HepG2 (cell line): ENCODE results near the gene FZD8. TPM values are rescaled to one million over a fixed set of nuclear protein-coding genes. Genes with fewer than 3 reads are reported as not detected.

Source experiments
- ATAC-seq: fragments of 200-7000 bp; cut with Tn5 transposase; 3 replicates; pipeline ENCODE4 v1.9.1; 2020; ENCODE audit warnings: mild to moderate bottlenecking, moderate library complexity
- BruUV-seq: library from RNA; stranded (reverse); fragments of 400-500 nt; replicated peaks from 2 replicates; lab custom pipeline; 2021; lab: Mats Ljungman, UMichigan
- CTCF ChIA-PET: fragments of 300-600 bp; formaldehyde crosslinking; extraction: SDS; loops from one replicate; lab custom pipeline; 2021; ENCODE audit warnings: low total read pairs, inconsistent platforms, low intra/inter-chr PET ratio; lab: Yijun Ruan, JAX
- POLR2A ChIA-PET: fragments of 350-600 bp; sonication (Branson Sonifier 250); formaldehyde crosslinking; loops from one replicate; lab custom pipeline; 2020; ENCODE audit warnings: antibody characterized with exemption, inconsistent platforms; lab: Yijun Ruan, JAX
- DNase-seq: peaks from one replicate; pipeline ENCODE4 v3.0.0-alpha.2; 2015; ENCODE audit warnings: low spot score
- FAIRE-seq: peaks from 3 replicates; lab custom pipeline; 2011; peaks lifted over from hg19 to GRCh38; lab: Jason Lieb, UNC
- H2AFZ ChIP-seq: one replicate; pipeline ENCODE4 v1.6.1; 2011; ENCODE audit warnings: low read length, inconsistent platforms
- H3K27ac ChIP-seq: fragments of 300-600 bp; 3 replicates; pipeline ENCODE4 v1.8.0; 2011; ENCODE audit warnings: mixed run types, mild to moderate bottlenecking, mixed read lengths, low read length, inconsistent platforms; ENCODE audit not compliant: insufficient read depth; ENCODE audit errors: extremely low read length
- H3K27me3 ChIP-seq, 2 experiments: fragments of 200-600 bp in 1 of 2; 2 replicates in 1 of 2; 3 replicates in 1 of 2; pipeline versions ENCODE4 v1.6.0 to v1.8.0; 2011; ENCODE audit warnings: low read length in 2 of 2, mild to moderate bottlenecking in 2 of 2, moderate library complexity in 2 of 2, inconsistent platforms in 1 of 2; ENCODE audit not compliant: insufficient read depth in 2 of 2, control insufficient read depth in 1 of 2
- H3K36me3 ChIP-seq, 2 experiments: fragments of 200-600 bp in 1 of 2; replicated peaks in 1 of 2; 2 replicates in 1 of 2; 3 replicates in 1 of 2; pipeline versions ENCODE4 v1.5.1 to v1.8.0; 2011; ENCODE audit warnings: low read length in 2 of 2, inconsistent platforms in 1 of 2; ENCODE audit not compliant: insufficient read depth in 2 of 2, control insufficient read depth in 1 of 2
- H3K4me1 ChIP-seq: 2 replicates; pipeline ENCODE4 v1.5.1; 2012; ENCODE audit warnings: low read length, inconsistent platforms; ENCODE audit not compliant: insufficient read depth
- H3K4me2 ChIP-seq: 2 replicates; pipeline ENCODE4 v1.6.0; 2011; ENCODE audit warnings: low read depth, low read length, inconsistent platforms
- H3K4me3 ChIP-seq, 3 experiments: fragments of 200-600 bp in 1 of 3; sonication (generic), shearing (Covaris generic) in 1 of 3; replicated peaks in 1 of 3; 2 replicates each; pipeline ENCODE4 v1.5.1; 2011 to 2016; ENCODE audit warnings: low read length in 3 of 3, inconsistent platforms in 2 of 3, low read depth in 2 of 3, mild to moderate bottlenecking in 2 of 3, control low read depth in 1 of 3, mixed read lengths in 1 of 3; ENCODE audit not compliant: insufficient read depth in 1 of 3
- H3K79me2 ChIP-seq: one replicate; pipeline ENCODE4 v1.6.1; 2011; ENCODE audit warnings: low read length, inconsistent platforms; ENCODE audit not compliant: insufficient read depth
- H3K9ac ChIP-seq: 2 replicates; pipeline ENCODE4 v1.6.0; 2011; ENCODE audit warnings: mild to moderate bottlenecking, low read depth, low read length, inconsistent platforms; ENCODE audit not compliant: insufficient read depth
- H3K9me3 ChIP-seq: 2 replicates; pipeline ENCODE4 v1.5.1; 2012; ENCODE audit warnings: mild to moderate bottlenecking, low read length
- H4K20me1 ChIP-seq: 2 replicates; pipeline ENCODE4 v1.6.0; 2011; ENCODE audit warnings: inconsistent platforms, mild to moderate bottlenecking, low read length, moderate library complexity; ENCODE audit not compliant: insufficient read depth
- CHD4 ChIP-seq: fragments of 200-600 bp; sonication (generic); IDR thresholded peaks from 2 replicates; pipeline ENCODE4 v1.7.0; 2017; ENCODE audit warnings: mild to moderate bottlenecking, low read length, borderline replicate concordance
- CTCF ChIP-seq: sonication (generic); formaldehyde crosslinking; IDR thresholded peaks from 2 replicates; pipeline ENCODE4 v1.5.0; 2020; ENCODE audit warnings: mild to moderate bottlenecking, missing genetic modification reagents, moderate library complexity
- ELF3 ChIP-seq: IDR thresholded peaks from 2 replicates; pipeline ENCODE4 v1.6.1; 2016; ENCODE audit warnings: missing genetic modification reagents, missing compliant biosample characterization
- FOXJ3 ChIP-seq: sonication (generic); formaldehyde crosslinking; IDR thresholded peaks from 2 replicates; pipeline ENCODE4 v1.4.0; 2020; ENCODE audit warnings: missing genetic modification reagents, mild to moderate bottlenecking, borderline replicate concordance
- GFI1 ChIP-seq: sonication (generic); formaldehyde crosslinking; IDR thresholded peaks from 2 replicates; pipeline ENCODE4 v1.5.0; 2020; ENCODE audit warnings: missing genetic modification reagents, mild to moderate bottlenecking, borderline replicate concordance
- RAD21 ChIP-seq: fragments of 450-650 bp; formaldehyde crosslinking; IDR thresholded peaks from 2 replicates; pipeline ENCODE4 v1.5.0; 2020; ENCODE audit warnings: mild to moderate bottlenecking
- STAG1 ChIP-seq: sonication (generic); formaldehyde crosslinking; IDR thresholded peaks from 2 replicates; pipeline ENCODE4 v1.4.0; 2020; ENCODE audit warnings: missing genetic modification reagents
- TCF7L2 ChIP-seq: IDR thresholded peaks from 2 replicates; pipeline ENCODE4 v1.6.1; 2011; ENCODE audit warnings: mild to moderate bottlenecking, low read depth, low read length, moderate library complexity
- ZMYM3 ChIP-seq: sonication (generic); formaldehyde crosslinking; IDR thresholded peaks from 2 replicates; pipeline ENCODE4 v1.5.1; 2020; ENCODE audit warnings: mild to moderate bottlenecking, missing genetic modification reagents
- ZNF451 ChIP-seq: sonication (generic); formaldehyde crosslinking; IDR thresholded peaks from 2 replicates; pipeline ENCODE4 v1.5.0; 2020; ENCODE audit warnings: mild to moderate bottlenecking, missing genetic modification reagents
- ZNF773 ChIP-seq: sonication (generic); formaldehyde crosslinking; IDR thresholded peaks from 2 replicates; pipeline ENCODE4 v1.4.0; 2020; ENCODE audit warnings: missing genetic modification reagents, borderline replicate concordance
- WGBS: methylation state at CpG from one replicate; pipeline ENCODE4 v1.1.6; 2017; ENCODE audit warnings: low lambda C conversion rate; 5-methylcytosine and 5-hydroxymethylcytosine counted together
- in situ Hi-C: cut with HindIII; loops from 2 replicates; pipeline ENCODE4 v1.10.0; 2017; ENCODE audit warnings: low pct_unique_long_range_greater_than_20kb; ENCODE audit not compliant: extremely low pct_ligation_motif_present
- intact Hi-C: fragments of 100-400 bp; cut with micrococcal nuclease; formaldehyde crosslinking; loops from one replicate; pipeline ENCODE4 v1.10.0; 2022; ENCODE audit not compliant: unreplicated experiment
- polyA plus RNA-seq, 8 experiments: library from polyadenylated mRNA; depleted of rRNA in 3 of 8; stranded (reverse) in 7 of 8; unstranded in 1 of 8; fragments of >200 nt; fragmentation: Illumina TruSeq in 4 of 8; extraction: Trizol in 4 of 8; gene quantifications; 2 replicates each; pipeline versions ENCODE4 v1.2.1 to v1.2.3, GENCODE V29; 2011 to 2016; ENCODE audit warnings: low read depth in 4 of 8, missing spikeins in 1 of 8, mixed read lengths in 1 of 8; ENCODE audit not compliant: insufficient read depth in 1 of 8
- total RNA-seq, 5 experiments: library from RNA; depleted of rRNA; stranded (reverse); fragments of >200 nt; fragmentation: Illumina TruSeq; extraction: Trizol; gene quantifications; 2 replicates each; pipeline ENCODE4 v1.2.3, GENCODE V29; 2016; ENCODE audit warnings: low read depth in 1 of 5
- TF ChIP-seq, protein P1 (sequence below), 2 experiments: IDR thresholded peaks; 2 replicates each; pipeline ENCODE4 v1.6.1; 2011 to 2012; ENCODE audit warnings: low read length in 2 of 2, borderline replicate concordance in 1 of 2, low read depth in 1 of 2, mild to moderate bottlenecking in 1 of 2, moderate library complexity in 1 of 2
- TF ChIP-seq, protein P2 (sequence below): sonication (generic); formaldehyde crosslinking; IDR thresholded peaks from 2 replicates; pipeline ENCODE4 v1.5.1; 2020; ENCODE audit warnings: missing genetic modification reagents, mild to moderate bottlenecking, borderline replicate concordance
- TF ChIP-seq, protein P3 (sequence below): IDR thresholded peaks from 2 replicates; pipeline ENCODE4 v1.6.1; 2012; ENCODE audit warnings: low read depth, low read length, improper control_type of control experiment

FZD8 gene
- total and polyA plus RNA-seq, 2 of the 13 experiments (the other 11 are each of a cell fraction or from before 2014, with no cell fraction given): 0.05 to 0.07 TPM

- CTCF ChIA-PET: interaction anchor here (0.8 to 2.1 kb wide), 4 partner anchors 146 to 1860 kb away, joined by 3 to 18 read pairs (median 14); no protein-coding TSS in a partner anchor
- H3K27ac ChIP-seq: no peak overlapping the region
- H4K20me1 ChIP-seq: no peaks in the 10 kb centered on the region
- H3K4me1 ChIP-seq: no peaks in the 10 kb centered on the region
- H3K27me3 ChIP-seq: no peaks in the 10 kb centered on the region
- H3K4me3 ChIP-seq: no peak overlapping the region
- POLR2A ChIA-PET: no interaction called here
- WGBS: 2% methylated on average over 6 of the region's 6 CpGs
- H3K36me3 ChIP-seq: no peaks in the 10 kb centered on the region
- H3K79me2 ChIP-seq: no peaks in the 10 kb centered on the region
- ATAC-seq: peak; percentile 89
- intact Hi-C loops: loop anchor here (1.0 to 10.0 kb wide), 5 partner anchors 146 to 1252 kb away; no protein-coding TSS in a partner anchor
- BruUV-seq: no TSS peak
- peak; percentile 87 for FAIRE-seq
- no peak overlapping the region for H3K4me2 ChIP-seq
- peak; percentile 66 for DNase-seq
- no peaks in the 10 kb centered on the region for H3K9me3 ChIP-seq
- no peak overlapping the region for H2AFZ ChIP-seq
- H3K9ac ChIP-seq: no peak overlapping the region
- in situ Hi-C loops: loop anchor here (5.0 kb wide), 2 partner anchors 1142 to 1247 kb away; no protein-coding TSS in a partner anchor
- TF ChIP-seq, protein P1, sequence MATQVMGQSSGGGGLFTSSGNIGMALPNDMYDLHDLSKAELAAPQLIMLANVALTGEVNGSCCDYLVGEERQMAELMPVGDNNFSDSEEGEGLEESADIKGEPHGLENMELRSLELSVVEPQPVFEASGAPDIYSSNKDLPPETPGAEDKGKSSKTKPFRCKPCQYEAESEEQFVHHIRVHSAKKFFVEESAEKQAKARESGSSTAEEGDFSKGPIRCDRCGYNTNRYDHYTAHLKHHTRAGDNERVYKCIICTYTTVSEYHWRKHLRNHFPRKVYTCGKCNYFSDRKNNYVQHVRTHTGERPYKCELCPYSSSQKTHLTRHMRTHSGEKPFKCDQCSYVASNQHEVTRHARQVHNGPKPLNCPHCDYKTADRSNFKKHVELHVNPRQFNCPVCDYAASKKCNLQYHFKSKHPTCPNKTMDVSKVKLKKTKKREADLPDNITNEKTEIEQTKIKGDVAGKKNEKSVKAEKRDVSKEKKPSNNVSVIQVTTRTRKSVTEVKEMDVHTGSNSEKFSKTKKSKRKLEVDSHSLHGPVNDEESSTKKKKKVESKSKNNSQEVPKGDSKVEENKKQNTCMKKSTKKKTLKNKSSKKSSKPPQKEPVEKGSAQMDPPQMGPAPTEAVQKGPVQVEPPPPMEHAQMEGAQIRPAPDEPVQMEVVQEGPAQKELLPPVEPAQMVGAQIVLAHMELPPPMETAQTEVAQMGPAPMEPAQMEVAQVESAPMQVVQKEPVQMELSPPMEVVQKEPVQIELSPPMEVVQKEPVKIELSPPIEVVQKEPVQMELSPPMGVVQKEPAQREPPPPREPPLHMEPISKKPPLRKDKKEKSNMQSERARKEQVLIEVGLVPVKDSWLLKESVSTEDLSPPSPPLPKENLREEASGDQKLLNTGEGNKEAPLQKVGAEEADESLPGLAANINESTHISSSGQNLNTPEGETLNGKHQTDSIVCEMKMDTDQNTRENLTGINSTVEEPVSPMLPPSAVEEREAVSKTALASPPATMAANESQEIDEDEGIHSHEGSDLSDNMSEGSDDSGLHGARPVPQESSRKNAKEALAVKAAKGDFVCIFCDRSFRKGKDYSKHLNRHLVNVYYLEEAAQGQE (IDR thresholded peaks at IDR 0.05; ENCODE audit: borderline replicate concordance in 1 of 2, low read depth in 1 of 2, low read length in 2 of 2): no peak
- TF ChIP-seq ZMYM3 (CRISPR knock-in tag): no peak
- TF ChIP-seq, protein P2, sequence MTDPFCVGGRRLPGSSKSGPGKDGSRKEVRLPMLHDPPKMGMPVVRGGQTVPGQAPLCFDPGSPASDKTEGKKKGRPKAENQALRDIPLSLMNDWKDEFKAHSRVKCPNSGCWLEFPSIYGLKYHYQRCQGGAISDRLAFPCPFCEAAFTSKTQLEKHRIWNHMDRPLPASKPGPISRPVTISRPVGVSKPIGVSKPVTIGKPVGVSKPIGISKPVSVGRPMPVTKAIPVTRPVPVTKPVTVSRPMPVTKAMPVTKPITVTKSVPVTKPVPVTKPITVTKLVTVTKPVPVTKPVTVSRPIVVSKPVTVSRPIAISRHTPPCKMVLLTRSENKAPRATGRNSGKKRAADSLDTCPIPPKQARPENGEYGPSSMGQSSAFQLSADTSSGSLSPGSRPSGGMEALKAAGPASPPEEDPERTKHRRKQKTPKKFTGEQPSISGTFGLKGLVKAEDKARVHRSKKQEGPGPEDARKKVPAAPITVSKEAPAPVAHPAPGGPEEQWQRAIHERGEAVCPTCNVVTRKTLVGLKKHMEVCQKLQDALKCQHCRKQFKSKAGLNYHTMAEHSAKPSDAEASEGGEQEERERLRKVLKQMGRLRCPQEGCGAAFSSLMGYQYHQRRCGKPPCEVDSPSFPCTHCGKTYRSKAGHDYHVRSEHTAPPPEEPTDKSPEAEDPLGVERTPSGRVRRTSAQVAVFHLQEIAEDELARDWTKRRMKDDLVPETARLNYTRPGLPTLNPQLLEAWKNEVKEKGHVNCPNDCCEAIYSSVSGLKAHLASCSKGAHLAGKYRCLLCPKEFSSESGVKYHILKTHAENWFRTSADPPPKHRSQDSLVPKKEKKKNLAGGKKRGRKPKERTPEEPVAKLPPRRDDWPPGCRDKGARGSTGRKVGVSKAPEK: no peak
- TF ChIP-seq TCF7L2: no peak
- TF ChIP-seq, protein P3, sequence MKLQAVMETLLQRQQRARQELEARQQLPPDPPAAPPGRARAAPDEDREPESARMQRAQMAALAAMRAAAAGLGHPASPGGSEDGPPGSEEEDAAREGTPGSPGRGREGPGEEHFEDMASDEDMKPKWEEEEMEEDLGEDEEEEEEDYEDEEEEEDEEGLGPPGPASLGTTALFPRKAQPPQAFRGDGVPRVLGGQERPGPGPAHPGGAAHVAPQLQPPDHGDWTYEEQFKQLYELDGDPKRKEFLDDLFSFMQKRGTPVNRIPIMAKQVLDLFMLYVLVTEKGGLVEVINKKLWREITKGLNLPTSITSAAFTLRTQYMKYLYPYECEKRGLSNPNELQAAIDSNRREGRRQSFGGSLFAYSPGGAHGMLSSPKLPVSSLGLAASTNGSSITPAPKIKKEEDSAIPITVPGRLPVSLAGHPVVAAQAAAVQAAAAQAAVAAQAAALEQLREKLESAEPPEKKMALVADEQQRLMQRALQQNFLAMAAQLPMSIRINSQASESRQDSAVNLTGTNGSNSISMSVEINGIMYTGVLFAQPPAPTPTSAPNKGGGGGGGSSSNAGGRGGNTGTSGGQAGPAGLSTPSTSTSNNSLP: no peak
- TF ChIP-seq RAD21 (CRISPR knock-in tag): peak; percentile 87
- peak; percentile 97 for TF ChIP-seq ELF3 (CRISPR knock-in tag)
- no peak for TF ChIP-seq ZNF451 (CRISPR knock-in tag)
- TF ChIP-seq STAG1 (CRISPR knock-in tag): peak; percentile 97
- TF ChIP-seq FOXJ3 (CRISPR knock-in tag): no peak
- TF ChIP-seq CTCF (CRISPR knock-in tag): peak; percentile 88
- no peak for TF ChIP-seq ZNF773 (CRISPR knock-in tag)
- no peak for TF ChIP-seq CHD4
- TF ChIP-seq GFI1: peak; percentile 98
Observed at GRCh38 chr10:35635576-35635975, 6.5 kb downstream of the FZD8 start.
